ENCODE data around the gene POMGNT2. TPM values are rescaled to one million over a fixed set of nuclear protein-coding genes. Genes with fewer than 3 reads are reported as not detected.

The POMGNT2 gene
- total and polyA plus RNA-seq, 2 experiments from 2014 or later: 10.7 to 26.1 TPM

- Histone ChIP-seq H3K27ac (ENCODE audit: low read depth) (no peak overlapping the region), H3K27me3 (ENCODE audit: insufficient read depth) (no peaks in the 10 kb centered on the region), H3K79me2 (replicated peaks; ENCODE audit: insufficient read depth) (peaks cover under 1% of the 10 kb centered on the region; the same call in 1 of the 2 replicates), H3K9me2 (ENCODE audit: insufficient read depth) (no peaks in the 10 kb centered on the region; the same call in 1 of the 2 replicates), H2AFZ (no peak overlapping the region), H3K4me2 (no peak overlapping the region), H3K36me3 (ENCODE audit: insufficient read depth) (no peaks in the 10 kb centered on the region), H3F3A (replicated peaks; ENCODE audit: low read depth) (no peaks in the 10 kb centered on the region), H3K4me1 (ENCODE audit: insufficient read depth) (no peaks in the 10 kb centered on the region), H4K20me1 (replicated peaks; ENCODE audit: insufficient read depth) (peaks cover 5% of the 10 kb centered on the region; the same call in 1 of the 2 replicates), H3K4me3 (no peak overlapping the region)
- Mint-ChIP-seq H3K27ac (no peak overlapping the region), H3K9me3 (no peaks in the 10 kb centered on the region), H3K4me3 (no peak overlapping the region), H3K27me3 (ENCODE audit: insufficient read depth, low read depth, poor library complexity) (peaks cover 5% of the 10 kb centered on the region), H3K36me3 (ENCODE audit: low read depth) (no peaks in the 10 kb centered on the region), H3K4me1 (peaks cover 2% of the 10 kb centered on the region; the same call in 1 of the 3 replicates)
- no peak for DNase-seq (ENCODE audit: low spot score)
- ATAC-seq: no peak
- TF ChIP-seq POLR2AphosphoS5 (IDR thresholded peaks at IDR 0.05; ENCODE audit: low read depth): no peak
- no peak for TF ChIP-seq ZNF114 (CRISPR knock-in tag; IDR thresholded peaks at IDR 0.05)
- no peak for TF ChIP-seq EZH2 (IDR thresholded peaks at IDR 0.05; ENCODE audit: low read depth, unreplicated experiment)
- no peak for TF ChIP-seq CTCF (conservative IDR thresholded peaks at IDR 0.05; ENCODE audit: low read depth in 2 of 2)
- no peak for TF ChIP-seq ETS1 (IDR thresholded peaks at IDR 0.05)
- TF ChIP-seq, protein P1, sequence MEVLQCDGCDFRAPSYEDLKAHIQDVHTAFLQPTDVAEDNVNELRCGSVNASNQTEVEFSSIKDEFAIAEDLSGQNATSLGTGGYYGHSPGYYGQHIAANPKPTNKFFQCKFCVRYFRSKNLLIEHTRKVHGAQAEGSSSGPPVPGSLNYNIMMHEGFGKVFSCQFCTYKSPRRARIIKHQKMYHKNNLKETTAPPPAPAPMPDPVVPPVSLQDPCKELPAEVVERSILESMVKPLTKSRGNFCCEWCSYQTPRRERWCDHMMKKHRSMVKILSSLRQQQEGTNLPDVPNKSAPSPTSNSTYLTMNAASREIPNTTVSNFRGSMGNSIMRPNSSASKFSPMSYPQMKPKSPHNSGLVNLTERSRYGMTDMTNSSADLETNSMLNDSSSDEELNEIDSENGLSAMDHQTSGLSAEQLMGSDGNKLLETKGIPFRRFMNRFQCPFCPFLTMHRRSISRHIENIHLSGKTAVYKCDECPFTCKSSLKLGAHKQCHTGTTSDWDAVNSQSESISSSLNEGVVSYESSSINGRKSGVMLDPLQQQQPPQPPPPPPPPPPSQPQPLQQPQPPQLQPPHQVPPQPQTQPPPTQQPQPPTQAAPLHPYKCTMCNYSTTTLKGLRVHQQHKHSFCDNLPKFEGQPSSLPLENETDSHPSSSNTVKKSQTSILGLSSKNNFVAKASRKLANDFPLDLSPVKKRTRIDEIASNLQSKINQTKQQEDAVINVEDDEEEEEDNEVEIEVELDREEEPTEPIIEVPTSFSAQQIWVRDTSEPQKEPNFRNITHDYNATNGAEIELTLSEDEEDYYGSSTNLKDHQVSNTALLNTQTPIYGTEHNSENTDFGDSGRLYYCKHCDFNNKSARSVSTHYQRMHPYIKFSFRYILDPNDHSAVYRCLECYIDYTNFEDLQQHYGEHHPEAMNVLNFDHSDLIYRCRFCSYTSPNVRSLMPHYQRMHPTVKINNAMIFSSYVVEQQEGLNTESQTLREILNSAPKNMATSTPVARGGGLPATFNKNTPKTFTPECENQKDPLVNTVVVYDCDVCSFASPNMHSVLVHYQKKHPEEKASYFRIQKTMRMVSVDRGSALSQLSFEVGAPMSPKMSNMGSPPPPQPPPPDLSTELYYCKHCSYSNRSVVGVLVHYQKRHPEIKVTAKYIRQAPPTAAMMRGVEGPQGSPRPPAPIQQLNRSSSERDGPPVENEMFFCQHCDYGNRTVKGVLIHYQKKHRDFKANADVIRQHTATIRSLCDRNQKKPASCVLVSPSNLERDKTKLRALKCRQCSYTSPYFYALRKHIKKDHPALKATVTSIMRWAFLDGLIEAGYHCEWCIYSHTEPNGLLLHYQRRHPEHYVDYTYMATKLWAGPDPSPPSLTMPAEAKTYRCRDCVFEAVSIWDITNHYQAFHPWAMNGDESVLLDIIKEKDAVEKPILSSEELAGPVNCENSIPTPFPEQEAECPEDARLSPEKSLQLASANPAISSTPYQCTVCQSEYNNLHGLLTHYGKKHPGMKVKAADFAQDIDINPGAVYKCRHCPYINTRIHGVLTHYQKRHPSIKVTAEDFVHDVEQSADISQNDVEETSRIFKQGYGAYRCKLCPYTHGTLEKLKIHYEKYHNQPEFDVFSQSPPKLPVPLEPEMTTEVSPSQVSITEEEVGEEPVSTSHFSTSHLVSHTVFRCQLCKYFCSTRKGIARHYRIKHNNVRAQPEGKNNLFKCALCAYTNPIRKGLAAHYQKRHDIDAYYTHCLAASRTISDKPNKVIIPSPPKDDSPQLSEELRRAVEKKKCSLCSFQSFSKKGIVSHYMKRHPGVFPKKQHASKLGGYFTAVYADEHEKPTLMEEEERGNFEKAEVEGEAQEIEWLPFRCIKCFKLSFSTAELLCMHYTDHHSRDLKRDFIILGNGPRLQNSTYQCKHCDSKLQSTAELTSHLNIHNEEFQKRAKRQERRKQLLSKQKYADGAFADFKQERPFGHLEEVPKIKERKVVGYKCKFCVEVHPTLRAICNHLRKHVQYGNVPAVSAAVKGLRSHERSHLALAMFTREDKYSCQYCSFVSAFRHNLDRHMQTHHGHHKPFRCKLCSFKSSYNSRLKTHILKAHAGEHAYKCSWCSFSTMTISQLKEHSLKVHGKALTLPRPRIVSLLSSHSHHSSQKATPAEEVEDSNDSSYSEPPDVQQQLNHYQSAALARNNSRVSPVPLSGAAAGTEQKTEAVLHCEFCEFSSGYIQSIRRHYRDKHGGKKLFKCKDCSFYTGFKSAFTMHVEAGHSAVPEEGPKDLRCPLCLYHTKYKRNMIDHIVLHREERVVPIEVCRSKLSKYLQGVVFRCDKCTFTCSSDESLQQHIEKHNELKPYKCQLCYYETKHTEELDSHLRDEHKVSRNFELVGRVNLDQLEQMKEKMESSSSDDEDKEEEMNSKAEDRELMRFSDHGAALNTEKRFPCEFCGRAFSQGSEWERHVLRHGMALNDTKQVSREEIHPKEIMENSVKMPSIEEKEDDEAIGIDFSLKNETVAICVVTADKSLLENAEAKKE (CRISPR knock-in tag; IDR thresholded peaks at IDR 0.05): no peak
- TF ChIP-seq, protein P2, sequence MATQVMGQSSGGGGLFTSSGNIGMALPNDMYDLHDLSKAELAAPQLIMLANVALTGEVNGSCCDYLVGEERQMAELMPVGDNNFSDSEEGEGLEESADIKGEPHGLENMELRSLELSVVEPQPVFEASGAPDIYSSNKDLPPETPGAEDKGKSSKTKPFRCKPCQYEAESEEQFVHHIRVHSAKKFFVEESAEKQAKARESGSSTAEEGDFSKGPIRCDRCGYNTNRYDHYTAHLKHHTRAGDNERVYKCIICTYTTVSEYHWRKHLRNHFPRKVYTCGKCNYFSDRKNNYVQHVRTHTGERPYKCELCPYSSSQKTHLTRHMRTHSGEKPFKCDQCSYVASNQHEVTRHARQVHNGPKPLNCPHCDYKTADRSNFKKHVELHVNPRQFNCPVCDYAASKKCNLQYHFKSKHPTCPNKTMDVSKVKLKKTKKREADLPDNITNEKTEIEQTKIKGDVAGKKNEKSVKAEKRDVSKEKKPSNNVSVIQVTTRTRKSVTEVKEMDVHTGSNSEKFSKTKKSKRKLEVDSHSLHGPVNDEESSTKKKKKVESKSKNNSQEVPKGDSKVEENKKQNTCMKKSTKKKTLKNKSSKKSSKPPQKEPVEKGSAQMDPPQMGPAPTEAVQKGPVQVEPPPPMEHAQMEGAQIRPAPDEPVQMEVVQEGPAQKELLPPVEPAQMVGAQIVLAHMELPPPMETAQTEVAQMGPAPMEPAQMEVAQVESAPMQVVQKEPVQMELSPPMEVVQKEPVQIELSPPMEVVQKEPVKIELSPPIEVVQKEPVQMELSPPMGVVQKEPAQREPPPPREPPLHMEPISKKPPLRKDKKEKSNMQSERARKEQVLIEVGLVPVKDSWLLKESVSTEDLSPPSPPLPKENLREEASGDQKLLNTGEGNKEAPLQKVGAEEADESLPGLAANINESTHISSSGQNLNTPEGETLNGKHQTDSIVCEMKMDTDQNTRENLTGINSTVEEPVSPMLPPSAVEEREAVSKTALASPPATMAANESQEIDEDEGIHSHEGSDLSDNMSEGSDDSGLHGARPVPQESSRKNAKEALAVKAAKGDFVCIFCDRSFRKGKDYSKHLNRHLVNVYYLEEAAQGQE (IDR thresholded peaks at IDR 0.05; ENCODE audit: unreplicated experiment): no peak
Measured at GRCh38 chr3:43095370-43095769, 10.5 kb downstream of the POMGNT2 start.
